Measurements from ENCODE around the gene SLC17A5. TPM values are rescaled to one million over a fixed set of nuclear protein-coding genes. Genes with fewer than 3 reads are reported as not detected.

The SLC17A5 gene
- total and polyA plus RNA-seq, 9 of the 15 experiments (the other 6 are each of a cell fraction or from before 2014, with no cell fraction given): 1.3 to 7.2 (median 3.4) TPM

DNA sequence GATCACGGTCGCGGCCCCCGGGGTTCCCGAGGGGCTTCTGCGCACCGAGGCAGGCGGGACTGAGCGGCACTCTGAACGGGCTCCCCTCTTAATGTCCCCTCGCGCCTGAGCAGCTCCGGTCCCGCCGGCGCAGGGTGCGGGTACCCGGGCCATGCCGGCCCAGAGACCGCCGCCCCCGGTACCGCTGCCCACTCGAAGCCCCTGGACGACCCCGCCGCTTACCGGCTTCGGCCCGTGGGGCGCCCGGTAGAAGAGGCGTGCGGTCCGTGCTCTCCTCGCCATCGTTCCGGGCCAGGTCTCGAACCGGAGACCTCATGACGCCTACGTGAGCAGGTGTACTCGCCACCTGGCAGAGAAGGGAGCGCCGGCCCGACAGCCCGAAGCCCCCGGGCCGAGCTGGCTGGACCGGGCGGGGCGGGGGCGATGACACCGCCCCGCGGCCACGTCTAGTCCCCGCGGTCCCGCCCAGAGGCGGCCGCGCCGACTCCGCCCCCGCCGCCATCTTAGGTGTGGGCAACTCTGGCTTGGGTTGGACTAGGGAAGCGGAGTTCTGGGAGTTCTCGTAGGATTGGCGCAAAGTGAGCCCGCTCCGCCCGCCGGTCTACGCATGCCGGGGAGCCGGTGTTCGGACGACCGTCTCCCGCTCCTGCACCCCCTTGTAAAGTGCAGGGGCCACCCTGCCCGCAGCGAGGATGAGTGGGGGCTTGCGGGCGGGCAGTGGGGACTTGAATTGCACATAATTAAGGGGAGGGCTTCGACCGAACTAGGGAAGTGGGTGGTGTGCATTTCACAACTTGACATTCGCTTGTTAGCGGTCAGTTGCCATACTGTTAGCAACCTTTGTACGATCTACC lies at the start of gene SLC17A5 (continued):
- TF ChIP-seq E2F1 (CRISPR knock-in tag; IDR thresholded peaks at IDR 0.05) (peak; percentile 64; the same call in 1 of the 2 replicates), PCBP1 (IDR thresholded peaks at IDR 0.05; ENCODE audit: low read depth, low read length, poor library complexity, severe bottlenecking) (no peak), NCOA4 (IDR thresholded peaks at IDR 0.05; ENCODE audit: partially characterized antibody) (no peak), GABPB2 (CRISPR knock-in tag; conservative IDR thresholded peaks at IDR 0.05) (no peak), HMG20A (CRISPR knock-in tag; conservative IDR thresholded peaks at IDR 0.05) (no peak), ZFP36 (IDR thresholded peaks at IDR 0.05; ENCODE audit: low read depth, low read length, partially characterized antibody) (no peak), USF2 (CRISPR knock-in tag; IDR thresholded peaks at IDR 0.05) (0 out of 2 replicates have a peak, but pooled peaks have one; percentile 11), XRCC4 (IDR thresholded peaks at IDR 0.05; ENCODE audit: extremely low read depth, insufficient read depth, insufficient read length) (no peak), KHSRP (IDR thresholded peaks at IDR 0.05) (no peak), BRF1 (IDR thresholded peaks at IDR 0.05; ENCODE audit: borderline replicate concordance, extremely low read depth, insufficient read length) (no peak), NKRF (IDR thresholded peaks at IDR 0.05; ENCODE audit: borderline replicate concordance) (peak; percentile 72), TGIF2 (CRISPR knock-in tag; IDR thresholded peaks at IDR 0.05) (no peak)
- TF ChIP-seq, protein P1, sequence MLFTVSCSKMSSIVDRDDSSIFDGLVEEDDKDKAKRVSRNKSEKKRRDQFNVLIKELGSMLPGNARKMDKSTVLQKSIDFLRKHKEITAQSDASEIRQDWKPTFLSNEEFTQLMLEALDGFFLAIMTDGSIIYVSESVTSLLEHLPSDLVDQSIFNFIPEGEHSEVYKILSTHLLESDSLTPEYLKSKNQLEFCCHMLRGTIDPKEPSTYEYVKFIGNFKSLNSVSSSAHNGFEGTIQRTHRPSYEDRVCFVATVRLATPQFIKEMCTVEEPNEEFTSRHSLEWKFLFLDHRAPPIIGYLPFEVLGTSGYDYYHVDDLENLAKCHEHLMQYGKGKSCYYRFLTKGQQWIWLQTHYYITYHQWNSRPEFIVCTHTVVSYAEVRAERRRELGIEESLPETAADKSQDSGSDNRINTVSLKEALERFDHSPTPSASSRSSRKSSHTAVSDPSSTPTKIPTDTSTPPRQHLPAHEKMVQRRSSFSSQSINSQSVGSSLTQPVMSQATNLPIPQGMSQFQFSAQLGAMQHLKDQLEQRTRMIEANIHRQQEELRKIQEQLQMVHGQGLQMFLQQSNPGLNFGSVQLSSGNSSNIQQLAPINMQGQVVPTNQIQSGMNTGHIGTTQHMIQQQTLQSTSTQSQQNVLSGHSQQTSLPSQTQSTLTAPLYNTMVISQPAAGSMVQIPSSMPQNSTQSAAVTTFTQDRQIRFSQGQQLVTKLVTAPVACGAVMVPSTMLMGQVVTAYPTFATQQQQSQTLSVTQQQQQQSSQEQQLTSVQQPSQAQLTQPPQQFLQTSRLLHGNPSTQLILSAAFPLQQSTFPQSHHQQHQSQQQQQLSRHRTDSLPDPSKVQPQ (CRISPR knock-in tag; IDR thresholded peaks at IDR 0.05; ENCODE audit: borderline replicate concordance): no peak
- TF ChIP-seq, protein P2, sequence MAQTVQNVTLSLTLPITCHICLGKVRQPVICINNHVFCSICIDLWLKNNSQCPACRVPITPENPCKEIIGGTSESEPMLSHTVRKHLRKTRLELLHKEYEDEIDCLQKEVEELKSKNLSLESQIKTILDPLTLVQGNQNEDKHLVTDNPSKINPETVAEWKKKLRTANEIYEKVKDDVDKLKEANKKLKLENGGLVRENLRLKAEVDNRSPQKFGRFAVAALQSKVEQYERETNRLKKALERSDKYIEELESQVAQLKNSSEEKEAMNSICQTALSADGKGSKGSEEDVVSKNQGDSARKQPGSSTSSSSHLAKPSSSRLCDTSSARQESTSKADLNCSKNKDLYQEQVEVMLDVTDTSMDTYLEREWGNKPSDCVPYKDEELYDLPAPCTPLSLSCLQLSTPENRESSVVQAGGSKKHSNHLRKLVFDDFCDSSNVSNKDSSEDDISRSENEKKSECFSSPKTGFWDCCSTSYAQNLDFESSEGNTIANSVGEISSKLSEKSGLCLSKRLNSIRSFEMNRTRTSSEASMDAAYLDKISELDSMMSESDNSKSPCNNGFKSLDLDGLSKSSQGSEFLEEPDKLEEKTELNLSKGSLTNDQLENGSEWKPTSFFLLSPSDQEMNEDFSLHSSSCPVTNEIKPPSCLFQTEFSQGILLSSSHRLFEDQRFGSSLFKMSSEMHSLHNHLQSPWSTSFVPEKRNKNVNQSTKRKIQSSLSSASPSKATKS (CRISPR knock-in tag; IDR thresholded peaks at IDR 0.05): no peak
- TF ChIP-seq, protein P3, sequence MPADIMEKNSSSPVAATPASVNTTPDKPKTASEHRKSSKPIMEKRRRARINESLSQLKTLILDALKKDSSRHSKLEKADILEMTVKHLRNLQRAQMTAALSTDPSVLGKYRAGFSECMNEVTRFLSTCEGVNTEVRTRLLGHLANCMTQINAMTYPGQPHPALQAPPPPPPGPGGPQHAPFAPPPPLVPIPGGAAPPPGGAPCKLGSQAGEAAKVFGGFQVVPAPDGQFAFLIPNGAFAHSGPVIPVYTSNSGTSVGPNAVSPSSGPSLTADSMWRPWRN (IDR thresholded peaks at IDR 0.05; ENCODE audit: low read depth): no peak

All from K562 (cell line).